PFSK-1 (cell line): ENCODE data around the gene SESTD1.

Source experiments
- FOXP2 ChIP-seq: optimal IDR thresholded peaks from 2 replicates; pipeline ENCODE3; 2011; ENCODE audit warnings: borderline replicate concordance, control low read depth, inconsistent platforms; ENCODE audit not compliant: insufficient read depth; ENCODE audit errors: extremely low read length, extremely low read depth
- POLR2AphosphoS5 ChIP-seq: IDR thresholded peaks from 2 replicates; pipeline ENCODE4 v1.6.1; 2012; ENCODE audit warnings: low read depth, mild to moderate bottlenecking, control low read depth, low read length, moderate library complexity
- SIN3A ChIP-seq: IDR thresholded peaks from 2 replicates; pipeline ENCODE4 v1.6.1; 2012; ENCODE audit warnings: mild to moderate bottlenecking, low read length, moderate library complexity, borderline replicate concordance; ENCODE audit not compliant: insufficient read depth
- TAF1 ChIP-seq: IDR thresholded peaks from 2 replicates; pipeline ENCODE4 v1.6.1; 2012; ENCODE audit warnings: low read length, control low read depth, borderline replicate concordance; ENCODE audit not compliant: insufficient read depth
- TF ChIP-seq, protein P1 (sequence below), 2 experiments: IDR thresholded peaks; 2 replicates each; pipeline versions ENCODE4 v1.6.1 to v1.8.0; 2011 to 2012; ENCODE audit warnings: low read depth in 2 of 2, low read length in 2 of 2, control low read depth in 1 of 2, inconsistent platforms in 1 of 2, mild to moderate bottlenecking in 1 of 2, moderate library complexity in 1 of 2; ENCODE audit not compliant: insufficient read depth in 1 of 2

GRCh38 chr2:179264368-179265081 lies at the start of gene SESTD1:
- TF ChIP-seq TAF1, result no peak
- TF ChIP-seq FOXP2, result no peak
- TF ChIP-seq POLR2AphosphoS5, result no peak
- TF ChIP-seq, protein P1, sequence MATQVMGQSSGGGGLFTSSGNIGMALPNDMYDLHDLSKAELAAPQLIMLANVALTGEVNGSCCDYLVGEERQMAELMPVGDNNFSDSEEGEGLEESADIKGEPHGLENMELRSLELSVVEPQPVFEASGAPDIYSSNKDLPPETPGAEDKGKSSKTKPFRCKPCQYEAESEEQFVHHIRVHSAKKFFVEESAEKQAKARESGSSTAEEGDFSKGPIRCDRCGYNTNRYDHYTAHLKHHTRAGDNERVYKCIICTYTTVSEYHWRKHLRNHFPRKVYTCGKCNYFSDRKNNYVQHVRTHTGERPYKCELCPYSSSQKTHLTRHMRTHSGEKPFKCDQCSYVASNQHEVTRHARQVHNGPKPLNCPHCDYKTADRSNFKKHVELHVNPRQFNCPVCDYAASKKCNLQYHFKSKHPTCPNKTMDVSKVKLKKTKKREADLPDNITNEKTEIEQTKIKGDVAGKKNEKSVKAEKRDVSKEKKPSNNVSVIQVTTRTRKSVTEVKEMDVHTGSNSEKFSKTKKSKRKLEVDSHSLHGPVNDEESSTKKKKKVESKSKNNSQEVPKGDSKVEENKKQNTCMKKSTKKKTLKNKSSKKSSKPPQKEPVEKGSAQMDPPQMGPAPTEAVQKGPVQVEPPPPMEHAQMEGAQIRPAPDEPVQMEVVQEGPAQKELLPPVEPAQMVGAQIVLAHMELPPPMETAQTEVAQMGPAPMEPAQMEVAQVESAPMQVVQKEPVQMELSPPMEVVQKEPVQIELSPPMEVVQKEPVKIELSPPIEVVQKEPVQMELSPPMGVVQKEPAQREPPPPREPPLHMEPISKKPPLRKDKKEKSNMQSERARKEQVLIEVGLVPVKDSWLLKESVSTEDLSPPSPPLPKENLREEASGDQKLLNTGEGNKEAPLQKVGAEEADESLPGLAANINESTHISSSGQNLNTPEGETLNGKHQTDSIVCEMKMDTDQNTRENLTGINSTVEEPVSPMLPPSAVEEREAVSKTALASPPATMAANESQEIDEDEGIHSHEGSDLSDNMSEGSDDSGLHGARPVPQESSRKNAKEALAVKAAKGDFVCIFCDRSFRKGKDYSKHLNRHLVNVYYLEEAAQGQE (IDR thresholded peaks at IDR 0.05; ENCODE audit: insufficient read depth in 1 of 2, low read depth in 2 of 2, low read length in 2 of 2), result no peak
- no peak for TF ChIP-seq SIN3A
